Measurements from ENCODE around the gene SERGEF. TPM values are rescaled to one million over a fixed set of nuclear protein-coding genes. Genes with fewer than 3 reads are reported as not detected.

Gene SERGEF
- total and polyA plus RNA-seq, 8 donors, result 9.3 to 158 (median 73.5) TPM; not detected in 1

GRCh38 chr11:17782145-17782544, 230.7 kb downstream of the SERGEF start:
- no peaks in the 10 kb centered on the region for H3K4me1 ChIP-seq
- H3K27ac ChIP-seq, result no peak overlapping the region
- H3K4me3 ChIP-seq, result no peak overlapping the region
- 84 to 90% (median 87%) methylated on average over 12 of the region's 12 CpGs for WGBS, 5 donors
- no peak for DNase-seq
- no peaks in the 10 kb centered on the region for H3K9me3 ChIP-seq
- H3K36me3 ChIP-seq, result peaks cover 0 to 13% (median 7%) of the 10 kb centered on the region in 4 donors
- TF ChIP-seq CTCF (IDR thresholded peaks at IDR 0.05), result no peak
- no peak for TF ChIP-seq POLR2AphosphoS5 (IDR thresholded peaks at IDR 0.05)
- no peak for TF ChIP-seq POLR2A (IDR thresholded peaks at IDR 0.05)
- TF ChIP-seq EP300 (IDR thresholded peaks at IDR 0.05), result no peak
- intact Hi-C loops (cut with DNase I; ENCODE audit: low total_unique reads), result no loop called here
- H3K27me3 ChIP-seq, result no peaks in the 10 kb centered on the region

GRCh38 chr11:17781626-17782025, 231.2 kb downstream of the SERGEF start:
- Histone ChIP-seq H3K4me1 (no peaks in the 10 kb centered on the region), H3K27ac (no peak overlapping the region), H3K27me3 (no peaks in the 10 kb centered on the region), H3K4me3 (no peak overlapping the region), H3K36me3 (peaks cover 0 to 8% (median 4%) of the 10 kb centered on the region in 4 donors), H3K9me3 (no peaks in the 10 kb centered on the region)
- TF ChIP-seq CTCF (IDR thresholded peaks at IDR 0.05), result no peak
- TF ChIP-seq EP300 (IDR thresholded peaks at IDR 0.05), result no peak
- no peak for TF ChIP-seq POLR2AphosphoS5 (IDR thresholded peaks at IDR 0.05)
- no peak for TF ChIP-seq POLR2A (IDR thresholded peaks at IDR 0.05)
- no peak for DNase-seq
- WGBS, 5 donors, result 84 to 91% (median 87%) methylated on average over 12 of the region's 12 CpGs
- intact Hi-C loops (cut with DNase I; ENCODE audit: low total_unique reads), result no loop called here

GRCh38 chr11:17781221-17781620, 231.6 kb downstream of the SERGEF start:
- H3K27ac ChIP-seq, result no peak overlapping the region
- H3K9me3 ChIP-seq, result no peaks in the 10 kb centered on the region
- no peak for DNase-seq
- WGBS, 5 donors, result 84 to 92% (median 87%) methylated on average over 10 to 12 of the region's 12 CpGs
- peaks cover 0 to 5% (median 2%) of the 10 kb centered on the region in 4 donors for H3K36me3 ChIP-seq
- TF ChIP-seq POLR2A (IDR thresholded peaks at IDR 0.05) (no peak), EP300 (IDR thresholded peaks at IDR 0.05) (no peak), CTCF (IDR thresholded peaks at IDR 0.05) (no peak), POLR2AphosphoS5 (IDR thresholded peaks at IDR 0.05) (no peak)
- no peak overlapping the region for H3K4me3 ChIP-seq
- intact Hi-C loops (cut with DNase I; ENCODE audit: low total_unique reads), result no loop called here
- H3K4me1 ChIP-seq, result no peaks in the 10 kb centered on the region
- no peaks in the 10 kb centered on the region for H3K27me3 ChIP-seq

GRCh38 chr11:17780668-17781067, 232.2 kb downstream of the SERGEF start:
- intact Hi-C loops (cut with DNase I; ENCODE audit: low total_unique reads), result no loop called here
- TF ChIP-seq POLR2A (IDR thresholded peaks at IDR 0.05) (no peak), CTCF (IDR thresholded peaks at IDR 0.05) (no peak), EP300 (IDR thresholded peaks at IDR 0.05) (no peak), POLR2AphosphoS5 (IDR thresholded peaks at IDR 0.05) (no peak)

More at GRCh38 chr11:17780668-17781067, 232.2 kb downstream of the SERGEF start:
- no peaks in the 10 kb centered on the region for H3K36me3 ChIP-seq
- no peak overlapping the region for H3K27ac ChIP-seq
- no peaks in the 10 kb centered on the region for H3K4me1 ChIP-seq
- no peak for DNase-seq
- H3K4me3 ChIP-seq, result no peak overlapping the region
- no peaks in the 10 kb centered on the region for H3K27me3 ChIP-seq
- WGBS, 5 donors, result 90 to 96% (median 94%) methylated on average over 9 to 15 of the region's 15 CpGs
- no peaks in the 10 kb centered on the region for H3K9me3 ChIP-seq
